ENCODE data around the gene RSPRY1. TPM values are rescaled to one million over a fixed set of nuclear protein-coding genes. Genes with fewer than 3 reads are reported as not detected.

Gene RSPRY1
- total and polyA plus RNA-seq, 5 donors from 2014 or later, result 25.7 to 46.4 (median 31.7) TPM

GRCh38 chr16:57244767-57245471 is 58.8 kb downstream of the RSPRY1 start, which contains the start of gene ARL2BP:
Gene ARL2BP (plus strand): TSS chr16:57245259. CDS start chr16:57245368, 109 bp downstream.
- H3K4me1 Mint-ChIP-seq, result peaks cover 10 to 20% (median 14%) of the 10 kb centered on the region in 4 donors
- H3K9me3 Mint-ChIP-seq, result no peaks in the 10 kb centered on the region
- peak; percentile 98 to 99 for ATAC-seq (ENCODE audit: low read depth in 2 of 2)
- Histone ChIP-seq H3K4me1 (ENCODE audit: control insufficient read depth, insufficient read depth, low read length, poor library complexity, severe bottlenecking) (peaks cover 17% of the 10 kb centered on the region), H3K27me3 (ENCODE audit: control insufficient read depth, insufficient read depth, low read length) (no peaks in the 10 kb centered on the region), H3K4me3 (ENCODE audit: low read depth, low read length) (peak within 1 kb of the TSS; percentile 90), H3K36me3 (ENCODE audit: control insufficient read depth, insufficient read depth, low read length) (peaks cover 18% of the 10 kb centered on the region), H3K9me3 (ENCODE audit: control insufficient read depth in 2 of 2, low read length in 2 of 2) (no peaks in the 10 kb centered on the region), H3K27ac (ENCODE audit: insufficient read depth, low read length, poor library complexity, severe bottlenecking) (peak within 1 kb of the TSS; percentile 86)
- peaks cover 11% of the 10 kb centered on the region for H3K36me3 Mint-ChIP-seq
- peaks cover 4% of the 10 kb centered on the region for H3K27me3 Mint-ChIP-seq
- H3K27ac Mint-ChIP-seq, result peak within 1 kb of the TSS; percentile 94 to 98 (median 96)
- DNase-seq, result peak; percentile 95 to 97 (median 96)
- H3K4me3 Mint-ChIP-seq, result peak within 1 kb of the TSS; percentile 90 to 96 (median 95)

- H3K27ac ChIP-seq (ENCODE audit: insufficient read depth, low read length, poor library complexity, severe bottlenecking), result peak overlapping the region; percentile 86
- no peaks in the 10 kb centered on the region for H3K9me3 ChIP-seq (ENCODE audit: control insufficient read depth in 2 of 2, low read length in 2 of 2)
- DNase-seq (peak in 1 of 3 donors; percentile 24), ATAC-seq (ENCODE audit: low read depth in 2 of 2) (peak in 1 of 2 donors; percentile 3)
- H3K9me3 Mint-ChIP-seq, result no peaks in the 10 kb centered on the region
- no peaks in the 10 kb centered on the region for H3K27me3 ChIP-seq (ENCODE audit: control insufficient read depth, insufficient read depth, low read length)
- H3K4me3 Mint-ChIP-seq, result peak overlapping the region; percentile 74 to 94 (median 90)
- H3K27ac Mint-ChIP-seq, result peak overlapping the region; percentile 63 to 75 (median 71)
- H3K36me3 Mint-ChIP-seq, result peaks cover 11% of the 10 kb centered on the region
- H3K4me1 ChIP-seq (ENCODE audit: control insufficient read depth, insufficient read depth, low read length, poor library complexity, severe bottlenecking), result peaks cover 17% of the 10 kb centered on the region
- peaks cover 10 to 20% (median 14%) of the 10 kb centered on the region in 4 donors for H3K4me1 Mint-ChIP-seq
- peaks cover 4% of the 10 kb centered on the region for H3K27me3 Mint-ChIP-seq
- H3K4me3 ChIP-seq (ENCODE audit: low read depth, low read length), result peak overlapping the region; percentile 63
- H3K36me3 ChIP-seq (ENCODE audit: control insufficient read depth, insufficient read depth, low read length), result peaks cover 24% of the 10 kb centered on the region
These were observed 59.5 kb downstream of the RSPRY1 start for GRCh38 chr16:57245472-57246113.

GRCh38 chr16:57251352-57251751 is 65.2 kb downstream of the RSPRY1 start:
- Histone ChIP-seq H3K4me3 (ENCODE audit: low read depth, low read length) (no peak overlapping the region), H3K27me3 (ENCODE audit: control insufficient read depth, insufficient read depth, low read length) (no peaks in the 10 kb centered on the region), H3K27ac (ENCODE audit: insufficient read depth, low read length, poor library complexity, severe bottlenecking) (no peak overlapping the region), H3K9me3 (ENCODE audit: control insufficient read depth in 2 of 2, low read length in 2 of 2) (peaks cover 0 to 2% of the 10 kb centered on the region in 2 experiments), H3K4me1 (ENCODE audit: control insufficient read depth, insufficient read depth, low read length, poor library complexity, severe bottlenecking) (no peaks in the 10 kb centered on the region), H3K36me3 (ENCODE audit: control insufficient read depth, insufficient read depth, low read length) (peaks cover 53% of the 10 kb centered on the region)
- DNase-seq (no peak), ATAC-seq (ENCODE audit: low read depth in 2 of 2) (no peak)
- Mint-ChIP-seq H3K4me3 (no peak overlapping the region), H3K36me3 (peaks cover 22% of the 10 kb centered on the region), H3K27me3 (no peaks in the 10 kb centered on the region), H3K27ac (no peak overlapping the region), H3K9me3 (peaks cover 0 to 4% (median 0%) of the 10 kb centered on the region in 7 donors), H3K4me1 (peaks cover 0 to under 1% (median 0%) of the 10 kb centered on the region in 4 donors)

GRCh38 chr16:57252148-57252721 is 66.1 kb downstream of the RSPRY1 start:
- peaks cover 53% of the 10 kb centered on the region for H3K36me3 ChIP-seq (ENCODE audit: control insufficient read depth, insufficient read depth, low read length)

DNA sequence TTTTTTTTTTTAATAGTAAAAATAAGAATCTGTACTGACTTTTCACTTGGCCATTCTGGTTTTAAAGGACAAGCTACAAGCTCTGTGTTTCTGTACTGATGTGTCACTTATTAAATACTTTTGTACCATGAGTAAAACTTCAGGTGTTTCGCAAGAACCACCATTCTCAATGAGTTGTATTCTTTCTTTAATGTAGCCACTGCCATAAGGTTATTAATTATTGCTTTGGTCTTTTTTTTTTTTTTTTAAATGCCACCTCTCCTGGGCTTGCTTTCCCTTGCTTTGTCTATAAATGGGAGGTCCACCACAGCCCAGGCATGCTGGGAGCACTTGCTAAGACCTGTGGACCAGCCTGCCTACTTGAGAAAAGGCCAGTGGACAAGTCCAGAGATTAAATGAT is 67.3 kb downstream of the RSPRY1 start:
- Histone ChIP-seq H3K27me3 (ENCODE audit: control insufficient read depth, insufficient read depth, low read length) (no peaks in the 10 kb centered on the region), H3K27ac (ENCODE audit: insufficient read depth, low read length, poor library complexity, severe bottlenecking) (no peak overlapping the region), H3K9me3 (ENCODE audit: control insufficient read depth in 2 of 2, low read length in 2 of 2) (peaks cover 0 to 2% of the 10 kb centered on the region in 2 experiments), H3K4me1 (ENCODE audit: control insufficient read depth, insufficient read depth, low read length, poor library complexity, severe bottlenecking) (no peaks in the 10 kb centered on the region), H3K4me3 (ENCODE audit: low read depth, low read length) (no peak overlapping the region), H3K36me3 (ENCODE audit: control insufficient read depth, insufficient read depth, low read length) (peaks cover 50% of the 10 kb centered on the region)
- Mint-ChIP-seq H3K36me3 (peaks cover 19% of the 10 kb centered on the region), H3K4me1 (peaks cover 0 to 2% (median 0%) of the 10 kb centered on the region in 4 donors), H3K27ac (no peak overlapping the region), H3K27me3 (no peaks in the 10 kb centered on the region), H3K4me3 (no peak overlapping the region), H3K9me3 (peaks cover 0 to 4% (median 0%) of the 10 kb centered on the region in 7 donors)
- ATAC-seq (ENCODE audit: low read depth in 2 of 2) (no peak), DNase-seq (no peak)

More at GRCh38 chr16:57252148-57252721, 66.1 kb downstream of the RSPRY1 start:
- DNase-seq (no peak), ATAC-seq (ENCODE audit: low read depth in 2 of 2) (no peak)
- Histone ChIP-seq H3K27me3 (ENCODE audit: control insufficient read depth, insufficient read depth, low read length) (no peaks in the 10 kb centered on the region), H3K4me1 (ENCODE audit: control insufficient read depth, insufficient read depth, low read length, poor library complexity, severe bottlenecking) (no peaks in the 10 kb centered on the region), H3K27ac (ENCODE audit: insufficient read depth, low read length, poor library complexity, severe bottlenecking) (no peak overlapping the region), H3K4me3 (ENCODE audit: low read depth, low read length) (no peak overlapping the region), H3K9me3 (ENCODE audit: control insufficient read depth in 2 of 2, low read length in 2 of 2) (peaks cover 0 to 2% of the 10 kb centered on the region in 2 experiments)
- Mint-ChIP-seq H3K4me3 (no peak overlapping the region), H3K9me3 (peaks cover 0 to 4% (median 0%) of the 10 kb centered on the region in 7 donors), H3K36me3 (peaks cover 22% of the 10 kb centered on the region), H3K4me1 (no peaks in the 10 kb centered on the region), H3K27ac (no peak overlapping the region), H3K27me3 (no peaks in the 10 kb centered on the region)

GRCh38 chr16:57255686-57256415 is 69.7 kb downstream of the RSPRY1 start:
- peak overlapping the region in 1 of 3 donors; percentile 63 for H3K27ac Mint-ChIP-seq
- ATAC-seq (ENCODE audit: low read depth in 2 of 2) (no peak), DNase-seq (no peak)
- Histone ChIP-seq H3K36me3 (ENCODE audit: control insufficient read depth, insufficient read depth, low read length) (peaks cover 27% of the 10 kb centered on the region), H3K4me1 (ENCODE audit: control insufficient read depth, insufficient read depth, low read length, poor library complexity, severe bottlenecking) (peaks cover 5% of the 10 kb centered on the region), H3K4me3 (ENCODE audit: low read depth, low read length) (no peak overlapping the region), H3K9me3 (ENCODE audit: control insufficient read depth in 2 of 2, low read length in 2 of 2) (peaks cover 0 to 2% of the 10 kb centered on the region in 2 experiments), H3K27me3 (ENCODE audit: control insufficient read depth, insufficient read depth, low read length) (no peaks in the 10 kb centered on the region), H3K27ac (ENCODE audit: insufficient read depth, low read length, poor library complexity, severe bottlenecking) (no peak overlapping the region)
- H3K9me3 Mint-ChIP-seq, result peaks cover 0 to 4% (median 0%) of the 10 kb centered on the region in 7 donors
- H3K27me3 Mint-ChIP-seq, result no peaks in the 10 kb centered on the region
- no peak overlapping the region for H3K4me3 Mint-ChIP-seq
- peaks cover 11% of the 10 kb centered on the region for H3K36me3 Mint-ChIP-seq
- peaks cover 0 to 14% (median 0%) of the 10 kb centered on the region in 4 donors for H3K4me1 Mint-ChIP-seq

Data from CD4-positive, CD25-positive, alpha-beta regulatory T cell (primary cell).